MM.1S (cell line): Measurements from ENCODE around the gene PHF19.

ENCODE experiments used
- EZH2 ChIP-seq: fragments of 300-600 bp; sonication (generic); optimal IDR thresholded peaks from 2 replicates; pipeline ENCODE3; 2017; ENCODE audit warnings: low read depth, mild to moderate bottlenecking, antibody characterized with exemption, low read length, mixed read lengths
- TF ChIP-seq, protein P1 (sequence below): fragments of 300-600 bp; sonication (generic); IDR thresholded peaks from 2 replicates; pipeline ENCODE4 v1.5.1; 2016; ENCODE audit warnings: antibody characterized with exemption, low read length, mixed read lengths

DNA sequence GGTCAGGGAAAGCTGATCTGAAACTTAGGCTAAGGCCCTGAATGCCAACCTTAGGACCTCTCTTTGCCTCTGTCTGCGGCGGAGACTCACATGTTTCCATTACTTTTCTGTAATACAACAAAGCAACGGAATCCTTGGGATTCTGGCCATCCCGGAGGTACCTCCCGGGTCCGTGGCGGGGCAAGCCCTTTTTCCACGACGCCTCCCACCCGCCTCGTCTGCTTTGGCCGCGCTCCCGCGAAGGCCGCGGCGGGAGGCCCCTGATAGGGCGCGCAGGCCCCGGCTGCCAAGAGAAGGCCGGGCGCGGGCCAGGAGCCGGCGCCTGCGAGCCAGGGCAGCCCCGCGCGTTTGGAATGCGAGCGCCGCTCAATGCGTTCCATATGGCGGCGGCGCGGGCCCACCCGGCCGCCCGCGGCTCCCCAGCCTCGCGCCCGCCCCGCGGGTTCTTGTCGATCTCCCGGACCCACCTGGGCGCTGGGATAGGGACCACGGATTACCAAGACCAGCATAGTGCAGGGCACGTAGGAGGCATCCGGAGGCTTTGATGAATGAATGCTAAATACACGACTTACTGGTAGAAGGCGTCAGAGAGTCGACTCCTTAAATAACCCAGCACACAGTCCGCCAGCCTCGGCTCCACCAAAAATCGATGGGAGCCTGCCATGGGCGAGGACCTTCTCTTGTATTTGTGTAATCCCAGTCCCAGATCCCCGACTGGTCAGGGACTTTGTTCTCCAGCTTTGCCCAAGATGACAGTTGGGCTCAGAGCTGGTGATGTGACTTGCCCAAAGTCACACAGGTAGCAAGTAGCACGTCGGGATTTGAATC lies 17.5 kb upstream of the PHF19 start:
- TF ChIP-seq EZH2 = no peak
- TF ChIP-seq, protein P1, sequence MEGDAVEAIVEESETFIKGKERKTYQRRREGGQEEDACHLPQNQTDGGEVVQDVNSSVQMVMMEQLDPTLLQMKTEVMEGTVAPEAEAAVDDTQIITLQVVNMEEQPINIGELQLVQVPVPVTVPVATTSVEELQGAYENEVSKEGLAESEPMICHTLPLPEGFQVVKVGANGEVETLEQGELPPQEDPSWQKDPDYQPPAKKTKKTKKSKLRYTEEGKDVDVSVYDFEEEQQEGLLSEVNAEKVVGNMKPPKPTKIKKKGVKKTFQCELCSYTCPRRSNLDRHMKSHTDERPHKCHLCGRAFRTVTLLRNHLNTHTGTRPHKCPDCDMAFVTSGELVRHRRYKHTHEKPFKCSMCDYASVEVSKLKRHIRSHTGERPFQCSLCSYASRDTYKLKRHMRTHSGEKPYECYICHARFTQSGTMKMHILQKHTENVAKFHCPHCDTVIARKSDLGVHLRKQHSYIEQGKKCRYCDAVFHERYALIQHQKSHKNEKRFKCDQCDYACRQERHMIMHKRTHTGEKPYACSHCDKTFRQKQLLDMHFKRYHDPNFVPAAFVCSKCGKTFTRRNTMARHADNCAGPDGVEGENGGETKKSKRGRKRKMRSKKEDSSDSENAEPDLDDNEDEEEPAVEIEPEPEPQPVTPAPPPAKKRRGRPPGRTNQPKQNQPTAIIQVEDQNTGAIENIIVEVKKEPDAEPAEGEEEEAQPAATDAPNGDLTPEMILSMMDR = no peak
